Measurements from ENCODE around the gene C10orf53.

The C10orf53 gene

DNA sequence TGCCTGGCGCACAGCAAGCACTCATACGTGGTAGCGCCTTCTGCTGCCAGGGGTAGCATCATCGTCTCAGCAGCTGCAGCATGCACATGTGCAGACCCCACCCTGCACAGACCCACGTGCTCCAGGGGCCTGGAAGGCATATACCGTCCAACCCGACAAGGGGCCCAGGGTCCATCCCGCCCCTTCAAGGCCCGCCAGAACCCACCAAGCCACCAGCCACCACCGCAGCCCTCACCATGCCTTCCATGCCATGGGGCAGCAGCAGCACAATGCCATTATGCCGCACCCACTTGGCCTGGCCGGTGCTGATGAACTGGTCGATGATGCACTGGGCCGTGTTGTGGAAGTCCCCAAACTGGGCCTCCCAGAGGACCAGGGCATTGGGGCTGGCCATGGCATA lies 60.0 kb downstream of the C10orf53 start:
- no peak for DNase-seq

DNA sequence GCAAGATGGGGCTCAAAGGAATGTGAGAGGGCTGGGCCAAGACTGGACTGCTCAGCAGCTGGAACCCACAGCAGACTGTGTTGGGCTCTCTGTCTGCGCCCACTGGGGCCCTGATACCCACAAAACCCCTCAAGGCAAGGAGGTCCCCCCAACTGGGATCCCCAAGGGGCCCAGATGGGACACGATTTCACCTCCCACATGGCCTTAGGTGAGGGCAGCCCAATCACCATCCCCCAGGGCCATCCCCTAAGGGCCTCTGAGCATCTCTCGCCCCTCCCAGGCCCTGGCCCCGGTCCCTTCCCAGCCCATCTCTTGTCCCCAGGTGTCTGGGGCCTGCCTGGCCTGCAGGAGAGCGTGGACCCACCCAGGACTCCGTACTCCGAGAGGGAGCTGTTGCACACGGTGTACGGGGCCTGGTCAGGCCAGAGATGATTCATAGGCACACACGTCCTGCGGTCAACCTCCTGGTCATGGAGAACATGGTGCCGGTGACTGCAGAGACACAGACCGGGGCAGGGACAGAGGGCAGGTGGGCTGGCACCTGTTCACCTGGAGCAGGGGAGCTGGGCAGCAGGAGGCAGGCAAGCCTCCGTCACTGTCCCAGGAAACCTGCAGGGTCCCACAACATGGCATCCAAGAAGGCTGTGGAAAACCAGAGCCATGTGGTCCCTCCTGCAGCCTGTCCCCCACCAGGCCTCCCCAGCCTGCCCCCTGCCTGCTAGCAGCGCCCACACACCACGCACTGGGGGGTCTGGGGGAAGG lies 61.1 kb downstream of the C10orf53 start:
- no peak for DNase-seq

GRCh38 chr10:49741108-49741995 lies 61.9 kb downstream of the C10orf53 start:
- no peak for DNase-seq

- no peak for DNase-seq
Observed at GRCh38 chr10:49742683-49743463, 63.4 kb downstream of the C10orf53 start.

DNA sequence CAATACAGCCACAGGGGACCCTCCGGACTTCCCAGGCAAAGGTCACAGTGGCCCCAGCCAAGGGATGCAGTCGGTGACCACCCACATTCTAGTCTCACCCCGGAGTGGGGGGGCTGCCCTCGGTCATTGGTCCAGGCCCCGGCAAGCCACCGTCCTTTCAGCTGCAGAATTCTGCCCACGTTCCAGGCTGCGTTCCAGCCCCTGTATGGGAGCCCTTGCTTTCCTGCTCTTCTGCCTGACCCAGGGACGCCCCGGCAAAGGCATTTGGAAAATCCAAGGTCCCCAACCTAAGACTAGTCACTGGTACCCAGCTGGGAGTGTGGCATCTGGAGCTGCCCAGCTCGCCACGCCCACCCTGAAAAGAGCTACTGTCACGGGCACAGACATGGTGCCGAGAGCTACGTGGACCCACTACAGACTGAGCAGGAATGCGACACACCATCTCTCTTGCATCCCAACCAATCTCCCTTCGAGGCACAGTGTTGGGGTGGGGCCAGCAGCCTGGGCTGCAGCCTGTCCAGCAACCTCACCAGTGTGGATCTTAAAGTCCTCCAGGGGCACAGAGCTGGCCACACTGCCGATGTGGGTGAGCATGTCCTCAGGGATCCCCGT lies 64.1 kb downstream of the C10orf53 start:
- no peak for DNase-seq

- no peak for DNase-seq
Observed at GRCh38 chr10:49744091-49744685, 64.7 kb downstream of the C10orf53 start.

- DNase-seq, result no peak
Observed at GRCh38 chr10:49744924-49745605, 65.6 kb downstream of the C10orf53 start.

GRCh38 chr10:49745756-49746155 lies 66.3 kb downstream of the C10orf53 start:
- DNase-seq, result no peak

GRCh38 chr10:49746626-49747302 lies 67.3 kb downstream of the C10orf53 start:
- no peak for DNase-seq
